Measurements from ENCODE around the gene DENND1A. TPM values are rescaled to one million over a fixed set of nuclear protein-coding genes. Genes with fewer than 3 reads are reported as not detected.
A peak's percentile ranks its signal among the peaks of the same experiment; 100 is the strongest.

The DENND1A gene
- total and polyA plus RNA-seq, 2 experiments from 2014 or later = 13.1 to 14.5 TPM

DNA sequence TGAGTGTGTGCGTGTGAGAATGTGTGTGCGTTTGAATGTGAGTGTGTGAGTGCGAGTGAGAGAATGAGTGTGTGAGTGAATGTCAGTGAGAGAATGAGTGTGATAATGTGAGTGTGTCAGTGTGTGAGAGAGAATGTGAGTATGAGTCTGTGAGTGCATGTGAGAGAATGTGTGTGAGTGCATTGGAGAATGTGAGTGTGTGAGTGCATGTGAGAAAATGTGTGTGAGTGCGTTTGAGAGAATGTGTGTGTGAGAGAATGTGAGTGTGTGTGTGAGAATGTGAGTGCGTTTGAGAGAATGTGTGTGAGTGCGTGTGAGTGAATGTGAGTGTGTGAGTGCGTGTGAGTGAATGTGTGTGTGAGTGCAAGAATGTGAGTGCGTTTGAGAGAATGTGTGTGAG, 42.7 kb upstream of the DENND1A start:
- H3K36me3 ChIP-seq = no peaks in the 10 kb centered on the region
- H3K9me3 ChIP-seq (ENCODE audit: low read depth) = no peaks in the 10 kb centered on the region
- no peak for DNase-seq (ENCODE audit: low read depth in 1 of 2, low spot score in 1 of 2)
- H3K27me3 ChIP-seq = peaks cover 16% of the 10 kb centered on the region
- no peaks in the 10 kb centered on the region for H3K4me1 ChIP-seq (ENCODE audit: low read depth)
- TF ChIP-seq CTCF (IDR thresholded peaks at IDR 0.05; ENCODE audit: low read depth, low read length) = no peak
- no peak overlapping the region for H3K27ac ChIP-seq
- H3K4me3 ChIP-seq = no peak overlapping the region

DNA sequence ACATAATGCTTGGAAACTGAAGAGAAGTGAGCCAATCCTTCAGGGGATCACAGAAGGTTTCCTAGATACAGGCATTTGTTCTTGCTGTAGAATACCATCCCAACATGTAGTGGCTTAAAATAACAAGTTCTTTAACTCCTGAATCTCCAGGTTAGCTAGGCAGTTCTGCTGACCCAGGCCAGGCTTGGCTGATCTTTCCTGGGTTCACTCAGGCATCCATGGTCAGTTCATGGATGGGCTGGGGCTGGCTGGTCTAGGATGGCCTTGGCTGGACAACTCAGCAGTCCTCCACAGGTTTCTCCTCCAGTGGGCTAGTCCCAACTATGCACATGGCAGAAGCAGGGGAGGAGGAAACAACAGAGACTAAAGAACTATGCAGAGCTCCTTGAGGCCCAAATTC, 37.4 kb upstream of the DENND1A start:
- DNase-seq (ENCODE audit: low read depth in 1 of 2, low spot score in 1 of 2) = no peak
- no peak for TF ChIP-seq CTCF (IDR thresholded peaks at IDR 0.05; ENCODE audit: low read depth, low read length)
- H3K36me3 ChIP-seq = no peaks in the 10 kb centered on the region
- no peaks in the 10 kb centered on the region for H3K9me3 ChIP-seq (ENCODE audit: low read depth)
- no peak overlapping the region for H3K27ac ChIP-seq
- H3K4me3 ChIP-seq = no peak overlapping the region
- no peaks in the 10 kb centered on the region for H3K4me1 ChIP-seq (ENCODE audit: low read depth)
- H3K27me3 ChIP-seq = peaks cover 18% of the 10 kb centered on the region

- H3K4me3 ChIP-seq = no peak overlapping the region
- H3K27ac ChIP-seq = no peak overlapping the region
- no peaks in the 10 kb centered on the region for H3K4me1 ChIP-seq (ENCODE audit: low read depth)
- no peak for TF ChIP-seq CTCF (IDR thresholded peaks at IDR 0.05; ENCODE audit: low read depth, low read length)
- H3K27me3 ChIP-seq = peaks cover 15% of the 10 kb centered on the region
- peak in 1 of 2 donors; percentile 35 for DNase-seq (ENCODE audit: low read depth in 1 of 2, low spot score in 1 of 2)
- no peaks in the 10 kb centered on the region for H3K9me3 ChIP-seq (ENCODE audit: low read depth)
- no peaks in the 10 kb centered on the region for H3K36me3 ChIP-seq
These were observed 36.1 kb upstream of the DENND1A start for GRCh38 chr9:123965801-123966686.

DNA sequence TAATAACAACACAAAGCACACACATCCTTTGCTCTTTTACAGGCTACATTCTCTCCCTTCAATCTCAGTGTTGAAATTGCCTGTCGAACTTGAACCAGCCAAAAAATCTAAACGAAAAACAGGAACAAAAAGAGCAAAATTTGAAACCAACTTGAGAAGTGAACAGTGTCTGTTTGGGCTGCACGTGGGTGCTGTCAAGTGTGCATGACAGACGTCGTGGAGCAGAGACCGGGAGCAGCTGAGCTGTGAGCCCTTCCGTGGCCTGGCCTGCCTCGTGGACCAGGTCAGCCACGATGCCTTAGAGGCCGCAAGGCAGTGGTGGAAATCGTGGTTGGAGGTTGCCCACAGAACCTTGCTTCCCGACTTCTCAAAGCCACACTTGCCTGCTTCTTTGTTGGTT, 34.8 kb upstream of the DENND1A start:
- H3K36me3 ChIP-seq = no peaks in the 10 kb centered on the region
- no peaks in the 10 kb centered on the region for H3K9me3 ChIP-seq (ENCODE audit: low read depth)
- H3K27me3 ChIP-seq = peaks cover 5% of the 10 kb centered on the region
- no peak for DNase-seq (ENCODE audit: low read depth in 1 of 2, low spot score in 1 of 2)
- no peak overlapping the region for H3K4me3 ChIP-seq
- no peak for TF ChIP-seq CTCF (IDR thresholded peaks at IDR 0.05; ENCODE audit: low read depth, low read length)
- H3K27ac ChIP-seq = no peak overlapping the region
- H3K4me1 ChIP-seq (ENCODE audit: low read depth) = no peaks in the 10 kb centered on the region

DNA sequence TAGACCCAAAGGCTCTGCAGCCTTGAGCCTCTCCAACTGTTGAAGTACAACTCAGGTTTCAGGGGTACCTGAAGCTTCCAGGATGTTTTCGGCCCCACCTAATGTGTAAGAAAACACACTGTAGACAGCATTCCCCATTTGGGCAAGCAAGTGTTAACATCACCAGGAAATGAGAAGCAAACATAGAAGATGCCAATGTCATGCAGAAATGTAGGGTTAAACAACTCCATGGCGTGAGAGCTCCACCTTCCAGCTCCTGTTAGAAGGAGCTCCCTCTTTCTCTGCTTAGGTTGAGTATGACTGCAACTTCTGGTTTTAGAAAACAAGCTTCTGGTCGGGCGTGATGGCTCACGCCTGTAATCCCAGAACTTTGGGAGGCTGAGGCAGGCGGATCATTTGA, 31.0 kb upstream of the DENND1A start:
- TF ChIP-seq CTCF (IDR thresholded peaks at IDR 0.05; ENCODE audit: low read depth, low read length) = no peak

More for the DNA sequence above, 31.0 kb upstream of the DENND1A start:
- Histone ChIP-seq H3K4me3 (no peak overlapping the region), H3K27ac (no peak overlapping the region), H3K36me3 (no peaks in the 10 kb centered on the region), H3K27me3 (peaks cover 8% of the 10 kb centered on the region), H3K4me1 (ENCODE audit: low read depth) (no peaks in the 10 kb centered on the region), H3K9me3 (ENCODE audit: low read depth) (no peaks in the 10 kb centered on the region)
- DNase-seq (ENCODE audit: low read depth in 1 of 2, low spot score in 1 of 2) = no peak
